ENCODE data around the gene GSK3B.

The GSK3B gene

GRCh38 chr3:120093911-120094775 is at the start of gene GSK3B:
Gene GSK3B, minus strand, starts transcription at chr3:120094447. Its CDS starts 1,013 bp downstream, at chr3:120093434.
- TF ChIP-seq CTCF (IDR thresholded peaks at IDR 0.05; ENCODE audit: unreplicated experiment in 3 of 3) = no peak
- H3K36me3 Mint-ChIP-seq (ENCODE audit: low read depth) = peaks cover 12% of the 10 kb centered on the region
- peaks cover 27% of the 10 kb centered on the region for H3K4me1 Mint-ChIP-seq
- H3K27ac Mint-ChIP-seq = peak within 1 kb of the TSS in 1 of 3 experiments; percentile 100
- H3K4me3 Mint-ChIP-seq = no peak within 1 kb of the TSS
- no peaks in the 10 kb centered on the region for H3K9me3 Mint-ChIP-seq
- no peaks in the 10 kb centered on the region for H3K27me3 Mint-ChIP-seq (ENCODE audit: low read depth)

- H3K27me3 Mint-ChIP-seq (ENCODE audit: low read depth) = no peaks in the 10 kb centered on the region
- peaks cover 6% of the 10 kb centered on the region for H3K4me1 Mint-ChIP-seq
- H3K4me3 Mint-ChIP-seq = no peak overlapping the region
- no peak for TF ChIP-seq CTCF (IDR thresholded peaks at IDR 0.05; ENCODE audit: unreplicated experiment in 3 of 3)
- H3K9me3 Mint-ChIP-seq = no peaks in the 10 kb centered on the region
- no peaks in the 10 kb centered on the region for H3K36me3 Mint-ChIP-seq (ENCODE audit: low read depth)
- H3K27ac Mint-ChIP-seq = no peak overlapping the region
Measured at GRCh38 chr3:120143676-120144075, 49.4 kb upstream of the GSK3B start.

- no peak for TF ChIP-seq CTCF (IDR thresholded peaks at IDR 0.05; ENCODE audit: unreplicated experiment in 3 of 3)
- H3K27ac Mint-ChIP-seq = no peak overlapping the region
- no peaks in the 10 kb centered on the region for H3K36me3 Mint-ChIP-seq (ENCODE audit: low read depth)
- H3K27me3 Mint-ChIP-seq (ENCODE audit: low read depth) = no peaks in the 10 kb centered on the region
- no peaks in the 10 kb centered on the region for H3K9me3 Mint-ChIP-seq
- H3K4me1 Mint-ChIP-seq = peaks cover 6% of the 10 kb centered on the region
- H3K4me3 Mint-ChIP-seq = no peak overlapping the region
Measured at GRCh38 chr3:120142236-120142635, 48.0 kb upstream of the GSK3B start.

- no peak for TF ChIP-seq CTCF (IDR thresholded peaks at IDR 0.05; ENCODE audit: unreplicated experiment in 3 of 3)
- Mint-ChIP-seq H3K9me3 (no peaks in the 10 kb centered on the region), H3K27ac (no peak overlapping the region), H3K36me3 (ENCODE audit: low read depth) (no peaks in the 10 kb centered on the region), H3K27me3 (ENCODE audit: low read depth) (no peaks in the 10 kb centered on the region), H3K4me1 (peaks cover 6% of the 10 kb centered on the region), H3K4me3 (no peak overlapping the region)
Measured at GRCh38 chr3:120140098-120140742, 46.0 kb upstream of the GSK3B start.

GRCh38 chr3:120139140-120139539 is 44.9 kb upstream of the GSK3B start:
- H3K36me3 Mint-ChIP-seq (ENCODE audit: low read depth) = no peaks in the 10 kb centered on the region
- peaks cover 2% of the 10 kb centered on the region for H3K4me1 Mint-ChIP-seq
- no peak for TF ChIP-seq CTCF (IDR thresholded peaks at IDR 0.05; ENCODE audit: unreplicated experiment in 3 of 3)
- H3K27me3 Mint-ChIP-seq (ENCODE audit: low read depth) = no peaks in the 10 kb centered on the region
- no peak overlapping the region for H3K4me3 Mint-ChIP-seq
- no peaks in the 10 kb centered on the region for H3K9me3 Mint-ChIP-seq
- no peak overlapping the region for H3K27ac Mint-ChIP-seq

All from nephron (organoid).